Inflammatory macrophage (primary cell): ENCODE results near the gene SLC39A13.

Experiments used
- DNase-seq, 2 donors: peaks; one replicate each; pipeline ENCODE4 v3.0.0-alpha.2; 2020 to 2022

The SLC39A13 gene

GRCh38 chr11:47431356-47432083 lies 23.1 kb downstream of the SLC39A13 start:
- DNase-seq = no peak

- DNase-seq = no peak
Observed at GRCh38 chr11:47433157-47433556, 24.8 kb downstream of the SLC39A13 start.

GRCh38 chr11:47434011-47434786 lies 25.8 kb downstream of the SLC39A13 start:
- DNase-seq = no peak

- DNase-seq = no peak
Observed at GRCh38 chr11:47435687-47436086, 27.3 kb downstream of the SLC39A13 start.

- DNase-seq = no peak
Observed at GRCh38 chr11:47436726-47437125, 28.3 kb downstream of the SLC39A13 start.

- no peak for DNase-seq
Observed at GRCh38 chr11:47437218-47437745, 28.9 kb downstream of the SLC39A13 start.

- no peak for DNase-seq
Observed at GRCh38 chr11:47437746-47438418, 29.5 kb downstream of the SLC39A13 start.

GRCh38 chr11:47438721-47439120 lies 30.3 kb downstream of the SLC39A13 start:
- DNase-seq = no peak

GRCh38 chr11:47440054-47440476 lies 31.7 kb downstream of the SLC39A13 start:
- no peak for DNase-seq

- no peak for DNase-seq
Observed at GRCh38 chr11:47441421-47441820, 33.0 kb downstream of the SLC39A13 start.

GRCh38 chr11:47442514-47442913 lies 34.1 kb downstream of the SLC39A13 start:
- no peak for DNase-seq

GRCh38 chr11:47443028-47443700 lies 34.8 kb downstream of the SLC39A13 start:
- DNase-seq = no peak

- no peak for DNase-seq
Observed at GRCh38 chr11:47443817-47444216, 35.4 kb downstream of the SLC39A13 start.

GRCh38 chr11:47445840-47446239 lies 37.5 kb downstream of the SLC39A13 start:
- no peak for DNase-seq

- no peak for DNase-seq
Observed at GRCh38 chr11:47446833-47447232, 38.4 kb downstream of the SLC39A13 start.

- no peak for DNase-seq
Observed at GRCh38 chr11:47447906-47448305, 39.5 kb downstream of the SLC39A13 start.

- DNase-seq = no peak
Observed at GRCh38 chr11:47448566-47449427, 40.4 kb downstream of the SLC39A13 start, which contains the start of gene RAPSN. RAPSN (minus strand) TSS chr11:47449136; CDS start chr11:47448964, 172 bp downstream.

- DNase-seq = no peak
Observed at GRCh38 chr11:47449541-47449940, 41.2 kb downstream of the SLC39A13 start.

GRCh38 chr11:47451436-47451835 lies 43.0 kb downstream of the SLC39A13 start:
- DNase-seq = no peak

- no peak for DNase-seq
Observed at GRCh38 chr11:47451990-47452389, 43.6 kb downstream of the SLC39A13 start.

GRCh38 chr11:47453365-47453764 lies 45.0 kb downstream of the SLC39A13 start:
- DNase-seq = no peak
